DND-41 (cell line): ENCODE results near the gene MMP17.

Experiments
- EZH2 ChIP-seq: IDR thresholded peaks from 3 replicates; pipeline ENCODE4 v1.6.1; 2012; ENCODE audit warnings: borderline replicate concordance, low read depth, mild to moderate bottlenecking, moderate library complexity, low read length, inconsistent platforms; ENCODE audit not compliant: severe bottlenecking
- TF ChIP-seq, protein P1 (sequence below): IDR thresholded peaks from 2 replicates; pipeline ENCODE4 v1.5.1; 2012; ENCODE audit warnings: borderline replicate concordance, low read length, moderate library complexity, mild to moderate bottlenecking; ENCODE audit not compliant: poor library complexity, severe bottlenecking; ENCODE audit errors: extremely low read depth

DNA sequence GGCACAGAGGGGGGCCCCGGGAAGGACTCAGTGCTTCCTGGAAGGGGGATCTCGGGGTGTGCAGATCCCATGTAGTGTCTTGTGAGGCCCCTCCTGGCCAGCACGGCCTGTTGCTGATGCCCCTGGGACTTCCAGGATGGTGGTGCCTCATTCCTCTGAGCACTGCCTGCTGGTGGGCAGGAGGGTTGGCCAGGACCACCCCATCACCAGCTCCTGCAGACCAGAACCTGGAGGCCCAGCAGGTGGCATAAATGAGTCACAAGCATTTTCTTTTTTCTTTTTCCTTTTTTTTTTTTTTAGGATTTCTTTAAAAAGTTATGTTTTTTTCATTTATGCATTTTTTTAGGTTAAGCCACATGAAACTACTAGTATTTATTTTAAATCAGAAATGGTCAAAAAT, 8.0 kb downstream of the MMP17 start:
- TF ChIP-seq, protein P1, sequence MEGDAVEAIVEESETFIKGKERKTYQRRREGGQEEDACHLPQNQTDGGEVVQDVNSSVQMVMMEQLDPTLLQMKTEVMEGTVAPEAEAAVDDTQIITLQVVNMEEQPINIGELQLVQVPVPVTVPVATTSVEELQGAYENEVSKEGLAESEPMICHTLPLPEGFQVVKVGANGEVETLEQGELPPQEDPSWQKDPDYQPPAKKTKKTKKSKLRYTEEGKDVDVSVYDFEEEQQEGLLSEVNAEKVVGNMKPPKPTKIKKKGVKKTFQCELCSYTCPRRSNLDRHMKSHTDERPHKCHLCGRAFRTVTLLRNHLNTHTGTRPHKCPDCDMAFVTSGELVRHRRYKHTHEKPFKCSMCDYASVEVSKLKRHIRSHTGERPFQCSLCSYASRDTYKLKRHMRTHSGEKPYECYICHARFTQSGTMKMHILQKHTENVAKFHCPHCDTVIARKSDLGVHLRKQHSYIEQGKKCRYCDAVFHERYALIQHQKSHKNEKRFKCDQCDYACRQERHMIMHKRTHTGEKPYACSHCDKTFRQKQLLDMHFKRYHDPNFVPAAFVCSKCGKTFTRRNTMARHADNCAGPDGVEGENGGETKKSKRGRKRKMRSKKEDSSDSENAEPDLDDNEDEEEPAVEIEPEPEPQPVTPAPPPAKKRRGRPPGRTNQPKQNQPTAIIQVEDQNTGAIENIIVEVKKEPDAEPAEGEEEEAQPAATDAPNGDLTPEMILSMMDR, result peak; percentile 52
- TF ChIP-seq EZH2, result no peak
